GM18951 (cell line): Measurements from ENCODE around the gene TSGA10.
"Not testable (repeated sequence)": the region's sequence is repeated elsewhere in the genome, so short reads cannot be mapped to it uniquely, and the experiment has no call there.

Experiments used
- POLR2A ChIP-seq: IDR thresholded peaks from 4 replicates; pipeline ENCODE4 v1.6.1; 2011; ENCODE audit warnings: mild to moderate bottlenecking; ENCODE audit not compliant: insufficient read length, insufficient read depth; ENCODE audit errors: extremely low read depth
- in situ Hi-C: fragments of 300-500 bp; cut with MboI; formaldehyde crosslinking; loops from one replicate; pipeline ENCODE4 v1.12.0; 2022; ENCODE audit warnings: low sequenced_read_pairs, mixed read lengths, inconsistent platforms; ENCODE audit not compliant: unreplicated experiment

TSGA10 gene

GRCh38 chr2:99027856-99028255, 126.9 kb downstream of the TSGA10 start:
- in situ Hi-C loops = no loop called here
- TF ChIP-seq POLR2A = no peak

- in situ Hi-C loops = no loop called here
- TF ChIP-seq POLR2A = no peak
These were observed 154.0 kb downstream of the TSGA10 start for GRCh38 chr2:99000708-99001107.

- in situ Hi-C loops = not testable (repeated sequence)
These were observed 166.0 kb downstream of the TSGA10 start for GRCh38 chr2:98988695-98989094.

- no peak for TF ChIP-seq POLR2A
- in situ Hi-C loops = no loop called here
These were observed 168.7 kb downstream of the TSGA10 start for GRCh38 chr2:98985905-98986666.

GRCh38 chr2:98975611-98976010, 179.1 kb downstream of the TSGA10 start:
- in situ Hi-C loops = no loop called here
- TF ChIP-seq POLR2A = no peak

GRCh38 chr2:98972582-98973167, 182.1 kb downstream of the TSGA10 start:
- in situ Hi-C loops = no loop called here
- no peak for TF ChIP-seq POLR2A

GRCh38 chr2:98959810-98960507, 194.8 kb downstream of the TSGA10 start:
- in situ Hi-C loops = no loop called here
- no peak for TF ChIP-seq POLR2A

- in situ Hi-C loops = no loop called here
- no peak for TF ChIP-seq POLR2A
These were observed 201.8 kb downstream of the TSGA10 start for GRCh38 chr2:98952966-98953365.

GRCh38 chr2:98948956-98949739, 205.6 kb downstream of the TSGA10 start:
- no peak for TF ChIP-seq POLR2A

GRCh38 chr2:98947554-98947953, 207.2 kb downstream of the TSGA10 start:
- in situ Hi-C loops = no loop called here
- TF ChIP-seq POLR2A = no peak

More at GRCh38 chr2:98948956-98949739, 205.6 kb downstream of the TSGA10 start:
- in situ Hi-C loops = no loop called here
